H1 (cell line): ENCODE results near the gene KCNQ1.

Experiments used
- CBX8 ChIP-seq: fragments of 300-800, 300-1000 bp; sonication (generic); IDR thresholded peaks from 2 replicates; pipeline ENCODE4 v1.7.1; 2016; ENCODE audit warnings: low read depth, low read length, borderline replicate concordance
- POLR2A ChIP-seq, 2 experiments: IDR thresholded peaks; 1 replicate in 1 of 2; 2 replicates in 1 of 2; pipeline ENCODE4 v1.6.1; 2011; ENCODE audit warnings: low read depth in 2 of 2, low read length in 2 of 2, mild to moderate bottlenecking in 2 of 2; ENCODE audit errors: control extremely low read depth in 1 of 2
- RXRA ChIP-seq: IDR thresholded peaks from 2 replicates; pipeline ENCODE4 v1.6.1; 2011; ENCODE audit warnings: low read depth, mild to moderate bottlenecking, low read length, moderate library complexity; ENCODE audit not compliant: insufficient read depth
- TF ChIP-seq, protein P1 (sequence below), 3 experiments: IDR thresholded peaks; 1 replicate in 2 of 3; 2 replicates in 1 of 3; pipeline versions ENCODE4 v1.5.1 to v1.6.1; 2011; ENCODE audit warnings: low read length in 3 of 3, mild to moderate bottlenecking in 3 of 3, inconsistent platforms in 2 of 3, low read depth in 1 of 3, moderate library complexity in 1 of 3; ENCODE audit not compliant: insufficient read depth in 1 of 3; ENCODE audit errors: control extremely low read depth in 1 of 3

DNA sequence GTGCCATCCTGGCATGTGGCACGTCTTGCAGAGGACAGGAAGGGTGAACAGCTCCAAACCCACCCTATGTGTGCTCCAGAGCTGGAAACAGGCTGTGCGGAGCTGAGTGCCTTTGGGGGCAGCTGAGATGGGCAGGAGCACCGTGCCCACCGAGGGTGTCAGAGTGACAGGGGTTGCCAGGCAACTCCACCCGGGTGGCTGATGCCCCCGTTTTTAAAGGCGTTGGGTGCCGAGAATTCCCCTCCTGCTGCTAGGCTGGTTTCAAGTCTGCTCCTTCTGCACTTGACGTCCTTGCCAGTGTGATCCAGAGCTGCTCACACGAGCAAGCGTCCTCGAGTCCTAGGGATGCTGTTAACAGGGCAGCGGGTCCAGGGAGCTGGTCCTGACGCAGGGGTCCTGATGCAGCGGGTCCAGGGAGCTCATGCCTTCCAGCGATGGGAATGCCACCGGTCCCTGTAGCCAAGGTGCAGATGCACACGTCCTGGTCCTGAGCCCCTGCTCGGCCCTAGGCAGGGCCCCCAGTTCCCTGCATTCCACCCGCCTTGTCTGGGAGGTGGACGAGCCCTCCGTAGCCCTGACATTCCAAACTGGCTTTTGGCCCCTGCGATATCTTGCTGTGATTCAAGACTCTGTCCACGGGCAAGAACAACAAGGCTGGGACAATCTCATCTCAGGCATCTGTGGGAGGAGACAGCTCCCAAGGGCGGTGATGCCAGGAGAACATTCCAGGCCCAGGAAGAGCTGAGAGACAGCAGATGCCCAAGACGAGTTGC lies 4.9 kb downstream of the KCNQ1 start:
- TF ChIP-seq, protein P1, sequence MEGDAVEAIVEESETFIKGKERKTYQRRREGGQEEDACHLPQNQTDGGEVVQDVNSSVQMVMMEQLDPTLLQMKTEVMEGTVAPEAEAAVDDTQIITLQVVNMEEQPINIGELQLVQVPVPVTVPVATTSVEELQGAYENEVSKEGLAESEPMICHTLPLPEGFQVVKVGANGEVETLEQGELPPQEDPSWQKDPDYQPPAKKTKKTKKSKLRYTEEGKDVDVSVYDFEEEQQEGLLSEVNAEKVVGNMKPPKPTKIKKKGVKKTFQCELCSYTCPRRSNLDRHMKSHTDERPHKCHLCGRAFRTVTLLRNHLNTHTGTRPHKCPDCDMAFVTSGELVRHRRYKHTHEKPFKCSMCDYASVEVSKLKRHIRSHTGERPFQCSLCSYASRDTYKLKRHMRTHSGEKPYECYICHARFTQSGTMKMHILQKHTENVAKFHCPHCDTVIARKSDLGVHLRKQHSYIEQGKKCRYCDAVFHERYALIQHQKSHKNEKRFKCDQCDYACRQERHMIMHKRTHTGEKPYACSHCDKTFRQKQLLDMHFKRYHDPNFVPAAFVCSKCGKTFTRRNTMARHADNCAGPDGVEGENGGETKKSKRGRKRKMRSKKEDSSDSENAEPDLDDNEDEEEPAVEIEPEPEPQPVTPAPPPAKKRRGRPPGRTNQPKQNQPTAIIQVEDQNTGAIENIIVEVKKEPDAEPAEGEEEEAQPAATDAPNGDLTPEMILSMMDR (IDR thresholded peaks at IDR 0.05; ENCODE audit: control extremely low read depth in 1 of 3, insufficient read depth in 1 of 3, low read depth in 1 of 3, low read length in 3 of 3), result no peak
- TF ChIP-seq POLR2A (IDR thresholded peaks at IDR 0.05; ENCODE audit: control extremely low read depth in 1 of 2, low read depth in 2 of 2, low read length in 2 of 2) (no peak), CBX8 (no peak), RXRA (no peak)
